ENCODE data around the gene SAP30L. TPM values are rescaled to one million over a fixed set of nuclear protein-coding genes. Genes with fewer than 3 reads are reported as not detected.

The SAP30L gene
- total RNA-seq, 4 donors from 2014 or later, result 26.3 to 47.1 (median 33.1) TPM

DNA sequence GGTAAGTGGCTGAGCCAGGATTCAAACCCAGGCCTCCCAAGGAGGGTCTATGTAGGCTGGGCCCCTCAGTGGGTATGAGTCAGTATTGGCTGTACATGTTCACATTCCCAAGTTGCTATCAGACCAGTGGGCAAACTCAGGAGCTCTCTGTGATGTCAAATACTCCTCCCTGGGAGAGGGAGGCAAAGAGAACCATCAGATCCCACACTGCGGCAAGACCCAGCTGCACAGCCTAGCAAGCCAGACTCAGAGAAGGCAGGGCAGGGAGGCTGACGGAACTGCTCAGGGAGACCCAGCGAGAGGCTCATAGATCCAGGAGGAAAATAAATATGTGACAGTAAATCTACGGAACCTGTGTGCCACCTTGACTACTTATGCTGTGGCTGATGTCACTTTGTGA is 42.6 kb upstream of the SAP30L start:
- in situ Hi-C loops (cut with MboI; ENCODE audit: low pct_ligation_motif_present in 1 of 4, low pct_unique_long_range_greater_than_20kb in 1 of 4, low sequenced_read_pairs in 3 of 4), result loop anchor here in 3 of 4 donors (5.0 to 25.0 kb wide), 3 partner anchors 216 to 331 kb away; partner anchors contain the start of gene GALNT10 (in 2 of the 3)
- intact Hi-C loops (cut with DNase I; ENCODE audit: low total_unique reads), result no loop called here
- WGBS, 2 donors (ENCODE audit: low coverage in 1 of 2), result 100% methylated on average over 2 to 4 of the region's 4 CpGs
- no peak overlapping the region for H3K4me3 ChIP-seq
- no peak for TF ChIP-seq POLR2AphosphoS5 (IDR thresholded peaks at IDR 0.05)
- TF ChIP-seq, protein P1, sequence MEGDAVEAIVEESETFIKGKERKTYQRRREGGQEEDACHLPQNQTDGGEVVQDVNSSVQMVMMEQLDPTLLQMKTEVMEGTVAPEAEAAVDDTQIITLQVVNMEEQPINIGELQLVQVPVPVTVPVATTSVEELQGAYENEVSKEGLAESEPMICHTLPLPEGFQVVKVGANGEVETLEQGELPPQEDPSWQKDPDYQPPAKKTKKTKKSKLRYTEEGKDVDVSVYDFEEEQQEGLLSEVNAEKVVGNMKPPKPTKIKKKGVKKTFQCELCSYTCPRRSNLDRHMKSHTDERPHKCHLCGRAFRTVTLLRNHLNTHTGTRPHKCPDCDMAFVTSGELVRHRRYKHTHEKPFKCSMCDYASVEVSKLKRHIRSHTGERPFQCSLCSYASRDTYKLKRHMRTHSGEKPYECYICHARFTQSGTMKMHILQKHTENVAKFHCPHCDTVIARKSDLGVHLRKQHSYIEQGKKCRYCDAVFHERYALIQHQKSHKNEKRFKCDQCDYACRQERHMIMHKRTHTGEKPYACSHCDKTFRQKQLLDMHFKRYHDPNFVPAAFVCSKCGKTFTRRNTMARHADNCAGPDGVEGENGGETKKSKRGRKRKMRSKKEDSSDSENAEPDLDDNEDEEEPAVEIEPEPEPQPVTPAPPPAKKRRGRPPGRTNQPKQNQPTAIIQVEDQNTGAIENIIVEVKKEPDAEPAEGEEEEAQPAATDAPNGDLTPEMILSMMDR (IDR thresholded peaks at IDR 0.05), result no peak
- TF ChIP-seq EP300 (IDR thresholded peaks at IDR 0.05; ENCODE audit: low read depth), result no peak
- no peak for TF ChIP-seq POLR2A (IDR thresholded peaks at IDR 0.05)
- no peaks in the 10 kb centered on the region for H3K9me3 ChIP-seq
- DNase-seq, result no peak
- peaks cover 4 to 10% (median 9%) of the 10 kb centered on the region in 4 donors for H3K4me1 ChIP-seq
- no peaks in the 10 kb centered on the region for H3K36me3 ChIP-seq
- H3K27me3 ChIP-seq, result no peaks in the 10 kb centered on the region
- H3K27ac ChIP-seq, result no peak overlapping the region

DNA sequence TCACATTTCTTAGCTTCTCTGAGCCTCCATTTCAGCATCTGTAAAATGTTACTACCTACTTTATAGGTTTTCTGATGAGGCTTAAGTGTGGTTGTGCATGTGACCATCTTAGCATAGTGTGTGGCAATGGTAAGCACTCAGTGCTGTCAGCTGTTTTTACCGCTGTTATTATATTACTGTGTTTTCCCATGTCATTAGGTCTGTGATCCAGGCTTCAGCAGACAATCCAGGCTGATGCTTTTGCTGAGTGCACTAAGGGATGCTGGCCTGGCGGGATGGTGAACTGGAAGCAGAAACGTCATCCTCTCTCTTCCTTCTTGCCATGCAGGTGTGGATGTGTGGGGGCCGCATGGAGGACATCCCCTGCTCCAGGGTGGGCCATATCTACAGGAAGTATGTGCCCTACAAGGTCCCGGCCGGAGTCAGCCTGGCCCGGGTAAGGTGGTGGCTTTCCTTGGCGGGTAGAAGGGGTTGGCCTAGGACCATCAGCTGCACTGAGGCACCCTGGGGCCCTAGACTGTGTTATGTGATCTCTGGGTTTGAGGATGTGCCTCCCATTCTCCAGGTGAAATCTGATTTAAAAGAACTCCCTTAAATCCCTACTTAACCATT is 41.9 kb upstream of the SAP30L start:
- Histone ChIP-seq H3K4me1 (peaks cover 4 to 10% (median 9%) of the 10 kb centered on the region in 4 donors), H3K9me3 (no peaks in the 10 kb centered on the region), H3K36me3 (no peaks in the 10 kb centered on the region), H3K4me3 (no peak overlapping the region), H3K27ac (no peak overlapping the region), H3K27me3 (no peaks in the 10 kb centered on the region)
- TF ChIP-seq, protein P1 (IDR thresholded peaks at IDR 0.05), result no peak
- TF ChIP-seq POLR2AphosphoS5 (IDR thresholded peaks at IDR 0.05) (no peak), POLR2A (IDR thresholded peaks at IDR 0.05) (no peak), EP300 (IDR thresholded peaks at IDR 0.05; ENCODE audit: low read depth) (no peak)
- WGBS, 2 donors (ENCODE audit: low coverage in 1 of 2), result 83 to 94% methylated on average over 1 to 8 of the region's 8 CpGs
- DNase-seq, result no peak
- in situ Hi-C loops (cut with MboI; ENCODE audit: low pct_ligation_motif_present in 1 of 4, low pct_unique_long_range_greater_than_20kb in 1 of 4, low sequenced_read_pairs in 3 of 4) (loop anchor here in 3 of 4 donors (5.0 to 25.0 kb wide), 3 partner anchors 217 to 332 kb away; partner anchors contain the start of gene GALNT10 (in 2 of the 3)), intact Hi-C loops (cut with DNase I; ENCODE audit: low total_unique reads) (no loop called here)

DNA sequence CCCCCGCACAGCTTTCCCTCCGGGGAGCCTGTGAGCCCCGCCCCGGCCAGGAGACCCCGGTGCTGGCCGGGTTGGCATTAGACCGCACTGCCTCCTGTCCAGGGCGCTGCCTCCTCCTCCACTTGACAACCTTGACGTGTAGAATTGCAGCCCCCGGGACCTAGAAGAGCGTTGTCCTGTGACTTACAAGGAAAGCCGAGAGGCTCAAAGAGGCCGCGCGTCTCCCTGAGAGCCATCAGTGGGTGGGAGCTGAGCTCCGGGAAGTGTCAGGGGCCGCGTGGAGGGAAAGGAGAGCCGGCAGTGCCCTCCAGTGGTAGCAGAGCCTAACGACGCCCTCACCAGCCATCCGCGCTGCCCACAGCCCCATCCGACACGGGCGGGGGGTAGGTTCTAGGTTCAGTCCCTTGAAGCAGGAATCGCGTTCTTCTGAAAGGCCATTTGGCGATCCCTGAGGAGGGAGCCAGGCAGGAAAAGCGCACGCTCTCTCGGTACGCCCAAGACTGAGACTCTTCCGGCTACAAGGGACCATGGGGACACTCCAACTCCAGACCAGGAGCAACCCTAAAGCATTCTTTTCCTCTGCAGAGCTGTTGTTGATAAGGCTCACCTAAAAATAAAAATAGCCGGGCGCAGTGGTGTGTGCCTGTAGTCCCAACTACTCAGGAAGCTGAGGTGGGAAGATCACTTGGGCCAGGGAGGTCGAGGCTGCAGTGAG is 40.6 kb upstream of the SAP30L start:
- Histone ChIP-seq H3K4me3 (peak overlapping the region in 3 of 4 donors; percentile 10 to 38 (median 11)), H3K4me1 (peaks cover 4 to 10% (median 9%) of the 10 kb centered on the region in 4 donors), H3K27ac (no peak overlapping the region), H3K36me3 (no peaks in the 10 kb centered on the region), H3K27me3 (no peaks in the 10 kb centered on the region), H3K9me3 (no peaks in the 10 kb centered on the region)
- TF ChIP-seq, protein P1 (IDR thresholded peaks at IDR 0.05), result peak; percentile 78 to 88 (median 83)
- TF ChIP-seq EP300 (IDR thresholded peaks at IDR 0.05; ENCODE audit: low read depth) (no peak), POLR2AphosphoS5 (IDR thresholded peaks at IDR 0.05) (peak in 1 of 3 donors; percentile 10)
- WGBS, 2 donors (ENCODE audit: low coverage in 1 of 2), result 10 to 12% methylated on average over 8 to 37 of the region's 37 CpGs
- peak; percentile 83 for DNase-seq
- in situ Hi-C loops (cut with MboI; ENCODE audit: low pct_ligation_motif_present in 1 of 4, low pct_unique_long_range_greater_than_20kb in 1 of 4, low sequenced_read_pairs in 3 of 4) (loop anchor here (5.0 to 25.0 kb wide), 3 partner anchors 218 to 338 kb away; partner anchors contain the start of gene GALNT10 (in 2 of the 4)), intact Hi-C loops (cut with DNase I; ENCODE audit: low total_unique reads) (loop anchor here (5.0 kb wide), 1 partner anchor 333 kb away; no protein-coding TSS in a partner anchor)

DNA sequence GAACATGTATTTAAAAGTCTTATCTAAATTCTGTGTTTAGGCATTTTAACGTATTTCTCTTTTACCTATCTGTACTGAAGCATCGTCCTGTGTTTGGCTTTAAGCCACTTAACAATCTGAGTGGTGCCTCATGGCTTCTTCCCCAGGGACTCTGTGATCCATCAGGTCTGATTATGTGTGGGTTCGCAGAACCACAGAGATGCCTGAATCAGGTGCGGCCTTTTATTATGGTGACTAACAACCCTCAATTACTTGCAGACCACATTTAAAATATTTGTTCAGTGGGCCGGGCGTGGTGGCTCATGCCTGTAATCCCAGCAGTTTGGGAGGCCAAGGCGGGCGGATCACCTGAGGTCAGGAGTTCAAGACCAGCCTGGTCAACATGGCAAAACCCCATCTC is 39.6 kb upstream of the SAP30L start:
- 46 to 54% methylated on average over 8 of the region's 8 CpGs for WGBS, 2 donors (ENCODE audit: low coverage in 1 of 2)

More for the DNA sequence above, 39.6 kb upstream of the SAP30L start:
- no peak overlapping the region for H3K4me3 ChIP-seq
- in situ Hi-C loops (cut with MboI; ENCODE audit: low pct_ligation_motif_present in 1 of 4, low pct_unique_long_range_greater_than_20kb in 1 of 4, low sequenced_read_pairs in 3 of 4), result loop anchor here (5.0 to 25.0 kb wide), 3 partner anchors 219 to 339 kb away; partner anchors contain the start of gene GALNT10 (in 2 of the 4)
- intact Hi-C loops (cut with DNase I; ENCODE audit: low total_unique reads), result loop anchor here (5.0 kb wide), 1 partner anchor 334 kb away; no protein-coding TSS in a partner anchor
- DNase-seq, result no peak
- H3K27me3 ChIP-seq, result no peaks in the 10 kb centered on the region
- no peaks in the 10 kb centered on the region for H3K9me3 ChIP-seq
- no peak for TF ChIP-seq EP300 (IDR thresholded peaks at IDR 0.05; ENCODE audit: low read depth)
- no peak for TF ChIP-seq POLR2A (IDR thresholded peaks at IDR 0.05)
- no peak for TF ChIP-seq POLR2AphosphoS5 (IDR thresholded peaks at IDR 0.05)
- TF ChIP-seq, protein P1 (IDR thresholded peaks at IDR 0.05), result no peak
- peaks cover 4 to 10% (median 9%) of the 10 kb centered on the region in 4 donors for H3K4me1 ChIP-seq
- H3K27ac ChIP-seq, result no peak overlapping the region
- no peaks in the 10 kb centered on the region for H3K36me3 ChIP-seq

Measured in transverse colon (tissue), 4 donors.